AML-193 (cell line): ENCODE measurements around the gene NRIP1.

ENCODE experiments used
- DNase-seq, 2 experiments: peaks; one replicate each; lab custom pipeline; 2025; lab: John Stamatoyannopoulos, UW

Gene NRIP1

GRCh38 chr21:14916676-14917141, 148.1 kb downstream of the NRIP1 start:
- no peak for DNase-seq

- no peak for DNase-seq
Measured at GRCh38 chr21:14913638-14914037, 151.2 kb downstream of the NRIP1 start.

- no peak for DNase-seq
Measured at GRCh38 chr21:14911351-14911750, 153.4 kb downstream of the NRIP1 start.
